HK-2 (cell line): ENCODE data around the gene EDEM3.
"Not testable (repeated sequence)": the region's sequence is repeated elsewhere in the genome, so short reads cannot be mapped to it uniquely, and the experiment has no call there.

Source experiments
- DNase-seq: peaks from one replicate; pipeline ENCODE4 v3.0.0-alpha.2; 2018; ENCODE audit not compliant: unreplicated experiment

The EDEM3 gene

GRCh38 chr1:184770181-184770979, 15.7 kb upstream of the EDEM3 start:
- DNase-seq = no peak

- no peak for DNase-seq
Measured at GRCh38 chr1:184769241-184769640, 14.6 kb upstream of the EDEM3 start.

- no peak for DNase-seq
Measured at GRCh38 chr1:184768467-184768866, 13.8 kb upstream of the EDEM3 start.

- DNase-seq = no peak
Measured at GRCh38 chr1:184767591-184767990, 12.9 kb upstream of the EDEM3 start.

GRCh38 chr1:184764483-184764882, 9.8 kb upstream of the EDEM3 start:
- no peak for DNase-seq

GRCh38 chr1:184763520-184763919, 8.9 kb upstream of the EDEM3 start:
- not testable (repeated sequence) for DNase-seq

GRCh38 chr1:184761969-184762485, 7.4 kb upstream of the EDEM3 start:
- DNase-seq = no peak

- no peak for DNase-seq
Measured at GRCh38 chr1:184759651-184760050, 5.0 kb upstream of the EDEM3 start.

- no peak for DNase-seq
Measured at GRCh38 chr1:184759112-184759511, 4.5 kb upstream of the EDEM3 start.

- no peak for DNase-seq
Measured at GRCh38 chr1:184757891-184758290, 3.2 kb upstream of the EDEM3 start.

GRCh38 chr1:184757406-184757805, 2.7 kb upstream of the EDEM3 start:
- no peak for DNase-seq

GRCh38 chr1:184755226-184756065, 788 bp upstream of the EDEM3 start:
- DNase-seq = peak; percentile 21

GRCh38 chr1:184753608-184754475, 816 bp downstream of the EDEM3 start:
- no peak for DNase-seq

- no peak for DNase-seq
Measured at GRCh38 chr1:184753117-184753516, 1.5 kb downstream of the EDEM3 start.

- no peak for DNase-seq
Measured at GRCh38 chr1:184752656-184753055, 2.0 kb downstream of the EDEM3 start.

- DNase-seq = no peak
Measured at GRCh38 chr1:184748740-184749139, 5.9 kb downstream of the EDEM3 start.

- DNase-seq = no peak
Measured at GRCh38 chr1:184747089-184747955, 7.3 kb downstream of the EDEM3 start.

- no peak for DNase-seq
Measured at GRCh38 chr1:184745929-184746638, 8.6 kb downstream of the EDEM3 start.

GRCh38 chr1:184745110-184745509, 9.5 kb downstream of the EDEM3 start:
- no peak for DNase-seq
